Panc1 (cell line): Measurements from ENCODE around the gene CTXND1. TPM values are rescaled to one million over a fixed set of nuclear protein-coding genes. Genes with fewer than 3 reads are reported as not detected.

ENCODE experiments used
- ATAC-seq: fragments of 200-7000 bp; cut with Tn5 transposase; 2 replicates; pipeline ENCODE4 v1.9.1; 2020; ENCODE audit warnings: mild to moderate bottlenecking, moderate library complexity
- BruUV-seq: library from RNA; stranded (reverse); fragments of 400-500 nt; replicated peaks from 2 replicates; lab custom pipeline; 2021; lab: Mats Ljungman, UMichigan
- CTCF ChIA-PET: fragments of 300-600 bp; sonication (Branson Sonifier 250); formaldehyde crosslinking; loops from one replicate; lab custom pipeline; 2022; ENCODE audit warnings: antibody characterized with exemption; lab: Charles Lee
- POLR2A ChIA-PET: fragments of 300-600 bp; sonication (Branson Sonifier 250); formaldehyde crosslinking; loops from one replicate; lab custom pipeline; 2022; ENCODE audit warnings: antibody characterized with exemption; lab: Charles Lee
- DNase-seq: peaks from one replicate; pipeline ENCODE4 v3.0.0-alpha.2; 2010; ENCODE audit warnings: low read depth, low spot score
- H3K27ac ChIP-seq: 2 replicates; pipeline ENCODE4 v1.5.1; 2011; ENCODE audit warnings: mild to moderate bottlenecking, low read length, inconsistent platforms
- H3K27me3 ChIP-seq: fragments of 200-500 bp; sonication (Bioruptor generic); 2 replicates; pipeline ENCODE4 v1.6.0; 2014; ENCODE audit warnings: low read length, inconsistent platforms; ENCODE audit not compliant: control insufficient read depth, insufficient read depth
- H3K36me3 ChIP-seq: fragments of 200-500 bp; sonication (Bioruptor generic); 2 replicates; pipeline ENCODE4 v1.5.1; 2014; ENCODE audit warnings: inconsistent platforms, mild to moderate bottlenecking, low read length, moderate library complexity; ENCODE audit not compliant: control insufficient read depth, insufficient read depth
- H3K4me1 ChIP-seq: 2 replicates; pipeline ENCODE4 v1.5.1; 2011; ENCODE audit warnings: inconsistent platforms, mild to moderate bottlenecking, low read length, moderate library complexity; ENCODE audit not compliant: control insufficient read depth, insufficient read depth
- H3K4me3 ChIP-seq, 2 experiments: 2 replicates each; pipeline ENCODE4 v1.5.1; 2011 to 2012; ENCODE audit warnings: low read depth in 2 of 2, low read length in 2 of 2, mild to moderate bottlenecking in 2 of 2, inconsistent platforms in 1 of 2, moderate library complexity in 1 of 2
- H3K9me3 ChIP-seq: fragments of 200-500 bp; sonication (Bioruptor generic); 2 replicates; pipeline ENCODE4 v1.5.1; 2014; ENCODE audit warnings: low read depth, mild to moderate bottlenecking, inconsistent platforms, low read length, moderate library complexity; ENCODE audit not compliant: control insufficient read depth, insufficient read depth
- POLR2AphosphoS5 ChIP-seq: IDR thresholded peaks from 2 replicates; pipeline ENCODE4 v1.6.1; 2012; ENCODE audit warnings: mild to moderate bottlenecking, low read depth, low read length, moderate library complexity
- SIN3A ChIP-seq: IDR thresholded peaks from 2 replicates; pipeline ENCODE4 v1.6.1; 2012; ENCODE audit warnings: low read depth, mild to moderate bottlenecking, low read length, moderate library complexity, borderline replicate concordance; ENCODE audit not compliant: insufficient read depth
- TCF7L2 ChIP-seq: IDR thresholded peaks from 2 replicates; pipeline ENCODE4 v1.6.1; 2011; ENCODE audit warnings: mild to moderate bottlenecking, low read depth, low read length, inconsistent platforms
- in situ Hi-C: cut with HindIII; loops from 2 replicates; pipeline ENCODE4 v1.10.0; 2016; ENCODE audit warnings: low sequenced_read_pairs, low pct_unique_long_range_greater_than_20kb
- intact Hi-C: fragments of 100-400 bp; cut with micrococcal nuclease; formaldehyde crosslinking; loops from one replicate; pipeline ENCODE4 v1.10.0; 2022; ENCODE audit not compliant: unreplicated experiment
- total RNA-seq: library from RNA; stranded (reverse); gene quantifications from one replicate; pipeline ENCODE4 v1.2.1, GENCODE V29; 2021; ENCODE audit not compliant: unreplicated experiment
- TF ChIP-seq, protein P1 (sequence below), 2 experiments: IDR thresholded peaks; 2 replicates each; pipeline ENCODE4 v1.6.1; 2011 to 2012; ENCODE audit warnings: low read depth in 2 of 2, control low read depth in 1 of 2, low read length in 1 of 2, mild to moderate bottlenecking in 1 of 2, moderate library complexity in 1 of 2; ENCODE audit not compliant: insufficient read depth in 1 of 2
- TF ChIP-seq, protein P2 (sequence below): fragments of 450-650 bp; IDR thresholded peaks from 2 replicates; pipeline ENCODE4 v1.5.1; 2017; ENCODE audit warnings: mild to moderate bottlenecking

CTXND1 gene
- total RNA-seq, 1 experiment from 2014 or later, result not detected

GRCh38 chr15:80219955-80220354 lies 32.1 kb downstream of the CTXND1 start:
- BruUV-seq, result no TSS peak
- intact Hi-C loops, result no loop called here

GRCh38 chr15:80217327-80217900 lies 34.6 kb downstream of the CTXND1 start:
- Histone ChIP-seq H3K4me1 (no peaks in the 10 kb centered on the region), H3K4me3 (no peak overlapping the region), H3K9me3 (no peaks in the 10 kb centered on the region), H3K27ac (no peak overlapping the region), H3K27me3 (peaks cover 2% of the 10 kb centered on the region; the same call in 1 of the 2 replicates), H3K36me3 (no peaks in the 10 kb centered on the region)
- DNase-seq (no peak), ATAC-seq (no peak)
- no TSS peak for BruUV-seq
- in situ Hi-C loops, result no loop called here
- CTCF ChIA-PET, result no interaction called here
- POLR2A ChIA-PET, result no interaction called here
- intact Hi-C loops, result no loop called here
- TF ChIP-seq TCF7L2 (no peak), POLR2AphosphoS5 (no peak), SIN3A (no peak)
- TF ChIP-seq, protein P1, sequence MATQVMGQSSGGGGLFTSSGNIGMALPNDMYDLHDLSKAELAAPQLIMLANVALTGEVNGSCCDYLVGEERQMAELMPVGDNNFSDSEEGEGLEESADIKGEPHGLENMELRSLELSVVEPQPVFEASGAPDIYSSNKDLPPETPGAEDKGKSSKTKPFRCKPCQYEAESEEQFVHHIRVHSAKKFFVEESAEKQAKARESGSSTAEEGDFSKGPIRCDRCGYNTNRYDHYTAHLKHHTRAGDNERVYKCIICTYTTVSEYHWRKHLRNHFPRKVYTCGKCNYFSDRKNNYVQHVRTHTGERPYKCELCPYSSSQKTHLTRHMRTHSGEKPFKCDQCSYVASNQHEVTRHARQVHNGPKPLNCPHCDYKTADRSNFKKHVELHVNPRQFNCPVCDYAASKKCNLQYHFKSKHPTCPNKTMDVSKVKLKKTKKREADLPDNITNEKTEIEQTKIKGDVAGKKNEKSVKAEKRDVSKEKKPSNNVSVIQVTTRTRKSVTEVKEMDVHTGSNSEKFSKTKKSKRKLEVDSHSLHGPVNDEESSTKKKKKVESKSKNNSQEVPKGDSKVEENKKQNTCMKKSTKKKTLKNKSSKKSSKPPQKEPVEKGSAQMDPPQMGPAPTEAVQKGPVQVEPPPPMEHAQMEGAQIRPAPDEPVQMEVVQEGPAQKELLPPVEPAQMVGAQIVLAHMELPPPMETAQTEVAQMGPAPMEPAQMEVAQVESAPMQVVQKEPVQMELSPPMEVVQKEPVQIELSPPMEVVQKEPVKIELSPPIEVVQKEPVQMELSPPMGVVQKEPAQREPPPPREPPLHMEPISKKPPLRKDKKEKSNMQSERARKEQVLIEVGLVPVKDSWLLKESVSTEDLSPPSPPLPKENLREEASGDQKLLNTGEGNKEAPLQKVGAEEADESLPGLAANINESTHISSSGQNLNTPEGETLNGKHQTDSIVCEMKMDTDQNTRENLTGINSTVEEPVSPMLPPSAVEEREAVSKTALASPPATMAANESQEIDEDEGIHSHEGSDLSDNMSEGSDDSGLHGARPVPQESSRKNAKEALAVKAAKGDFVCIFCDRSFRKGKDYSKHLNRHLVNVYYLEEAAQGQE (IDR thresholded peaks at IDR 0.05; ENCODE audit: insufficient read depth in 1 of 2, low read depth in 2 of 2, low read length in 1 of 2), result no peak
- TF ChIP-seq, protein P2, sequence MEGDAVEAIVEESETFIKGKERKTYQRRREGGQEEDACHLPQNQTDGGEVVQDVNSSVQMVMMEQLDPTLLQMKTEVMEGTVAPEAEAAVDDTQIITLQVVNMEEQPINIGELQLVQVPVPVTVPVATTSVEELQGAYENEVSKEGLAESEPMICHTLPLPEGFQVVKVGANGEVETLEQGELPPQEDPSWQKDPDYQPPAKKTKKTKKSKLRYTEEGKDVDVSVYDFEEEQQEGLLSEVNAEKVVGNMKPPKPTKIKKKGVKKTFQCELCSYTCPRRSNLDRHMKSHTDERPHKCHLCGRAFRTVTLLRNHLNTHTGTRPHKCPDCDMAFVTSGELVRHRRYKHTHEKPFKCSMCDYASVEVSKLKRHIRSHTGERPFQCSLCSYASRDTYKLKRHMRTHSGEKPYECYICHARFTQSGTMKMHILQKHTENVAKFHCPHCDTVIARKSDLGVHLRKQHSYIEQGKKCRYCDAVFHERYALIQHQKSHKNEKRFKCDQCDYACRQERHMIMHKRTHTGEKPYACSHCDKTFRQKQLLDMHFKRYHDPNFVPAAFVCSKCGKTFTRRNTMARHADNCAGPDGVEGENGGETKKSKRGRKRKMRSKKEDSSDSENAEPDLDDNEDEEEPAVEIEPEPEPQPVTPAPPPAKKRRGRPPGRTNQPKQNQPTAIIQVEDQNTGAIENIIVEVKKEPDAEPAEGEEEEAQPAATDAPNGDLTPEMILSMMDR, result no peak

More at GRCh38 chr15:80219955-80220354, 32.1 kb downstream of the CTXND1 start:
- Histone ChIP-seq H3K4me3 (no peak overlapping the region), H3K36me3 (no peaks in the 10 kb centered on the region), H3K4me1 (no peaks in the 10 kb centered on the region), H3K27me3 (peaks cover 2% of the 10 kb centered on the region; the same call in 1 of the 2 replicates), H3K9me3 (no peaks in the 10 kb centered on the region), H3K27ac (no peak overlapping the region)
- TF ChIP-seq, protein P2, result no peak
- no peak for TF ChIP-seq POLR2AphosphoS5
- no peak for TF ChIP-seq TCF7L2
- TF ChIP-seq, protein P1 (IDR thresholded peaks at IDR 0.05; ENCODE audit: insufficient read depth in 1 of 2, low read depth in 2 of 2, low read length in 1 of 2), result no peak
- TF ChIP-seq SIN3A, result no peak
- CTCF ChIA-PET, result no interaction called here
- no peak for DNase-seq
- no peak for ATAC-seq
- POLR2A ChIA-PET, result no interaction called here
- in situ Hi-C loops, result no loop called here
